ENCODE data around the gene MAML2. TPM values are rescaled to one million over a fixed set of nuclear protein-coding genes. Genes with fewer than 3 reads are reported as not detected.

The MAML2 gene
- total and polyA plus RNA-seq, 2 of the 13 experiments (the other 11 are each of a cell fraction or from before 2014, with no cell fraction given): 2.3 to 25.9 TPM

DNA sequence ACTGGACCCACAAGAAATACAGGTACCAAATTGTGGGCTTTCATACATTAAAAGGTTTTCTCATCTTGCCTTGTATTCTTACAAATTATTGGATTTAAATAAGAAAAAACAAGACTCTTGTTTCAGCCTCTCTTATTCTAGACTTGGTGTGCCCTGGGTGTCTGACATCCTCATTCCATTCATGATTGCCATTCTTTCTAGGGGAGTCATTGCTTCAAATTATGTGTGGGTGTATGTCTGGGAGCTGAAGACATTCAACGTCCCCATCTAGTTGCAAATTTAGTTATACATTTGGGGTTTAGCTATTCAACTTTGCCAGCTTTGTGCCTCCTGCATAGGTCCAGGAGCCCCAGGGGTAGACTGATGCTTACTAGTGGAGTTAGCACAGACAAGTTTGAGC lies 18.1 kb downstream of the MAML2 start:
- Histone ChIP-seq H3K27me3 (ENCODE audit: control insufficient read depth in 1 of 2, insufficient read depth in 2 of 2, low read length in 2 of 2) (no peaks in the 10 kb centered on the region), H4K20me1 (ENCODE audit: insufficient read depth, low read length) (peaks cover 20% of the 10 kb centered on the region; the same call in 1 of the 2 replicates), H3K36me3 (replicated peaks in 1 of 2; ENCODE audit: control insufficient read depth in 1 of 2, insufficient read depth in 2 of 2, low read length in 2 of 2) (peaks cover 3 to 12% of the 10 kb centered on the region in 2 experiments; a peak in 4 of 5 replicates), H3K4me1 (ENCODE audit: insufficient read depth, low read length) (peaks cover 27% of the 10 kb centered on the region), H3K27ac (ENCODE audit: extremely low read length, insufficient read depth, low read length) (no peak overlapping the region), H3K79me2 (ENCODE audit: insufficient read depth, low read length) (peaks cover 74% of the 10 kb centered on the region), H3K4me2 (ENCODE audit: low read depth, low read length) (no peak overlapping the region), H3K9me3 (ENCODE audit: low read length) (no peaks in the 10 kb centered on the region), H3K9ac (ENCODE audit: insufficient read depth, low read depth, low read length) (no peak overlapping the region), H3K4me3 (replicated peaks in 1 of 3; ENCODE audit: insufficient read depth in 1 of 3, low read depth in 2 of 3, low read length in 3 of 3) (no peak overlapping the region), H2AFZ (ENCODE audit: low read length) (no peak overlapping the region)
- in situ Hi-C loops (cut with HindIII; ENCODE audit: extremely low pct_ligation_motif_present, low pct_unique_long_range_greater_than_20kb) (no loop called here), intact Hi-C loops (cut with micrococcal nuclease; ENCODE audit: unreplicated experiment) (no loop called here)
- BruUV-seq (replicated peaks): no TSS peak
- no peak for FAIRE-seq
- whole genome bisulfite sequencing (ENCODE audit: low lambda C conversion rate): 78% methylated on average over 1 of the region's 1 CpG
- CTCF ChIA-PET (ENCODE audit: low intra/inter-chr PET ratio, low total read pairs): no interaction called here
- no peak for DNase-seq (ENCODE audit: low spot score)
- TF ChIP-seq FOSL2 (CRISPR knock-in tag; IDR thresholded peaks at IDR 0.05): peak; percentile 53
- no peak for TF ChIP-seq RAD21 (CRISPR knock-in tag; IDR thresholded peaks at IDR 0.05)
- TF ChIP-seq, protein P1, sequence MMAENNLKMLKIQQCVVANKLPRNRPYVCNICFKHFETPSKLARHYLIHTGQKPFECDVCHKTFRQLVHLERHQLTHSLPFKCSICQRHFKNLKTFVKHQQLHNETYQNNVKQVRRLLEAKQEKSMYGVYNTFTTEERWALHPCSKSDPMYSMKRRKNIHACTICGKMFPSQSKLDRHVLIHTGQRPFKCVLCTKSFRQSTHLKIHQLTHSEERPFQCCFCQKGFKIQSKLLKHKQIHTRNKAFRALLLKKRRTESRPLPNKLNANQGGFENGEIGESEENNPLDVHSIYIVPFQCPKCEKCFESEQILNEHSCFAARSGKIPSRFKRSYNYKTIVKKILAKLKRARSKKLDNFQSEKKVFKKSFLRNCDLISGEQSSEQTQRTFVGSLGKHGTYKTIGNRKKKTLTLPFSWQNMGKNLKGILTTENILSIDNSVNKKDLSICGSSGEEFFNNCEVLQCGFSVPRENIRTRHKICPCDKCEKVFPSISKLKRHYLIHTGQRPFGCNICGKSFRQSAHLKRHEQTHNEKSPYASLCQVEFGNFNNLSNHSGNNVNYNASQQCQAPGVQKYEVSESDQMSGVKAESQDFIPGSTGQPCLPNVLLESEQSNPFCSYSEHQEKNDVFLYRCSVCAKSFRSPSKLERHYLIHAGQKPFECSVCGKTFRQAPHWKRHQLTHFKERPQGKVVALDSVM (CRISPR knock-in tag; IDR thresholded peaks at IDR 0.05): no peak
- TF ChIP-seq ZBTB7B (CRISPR knock-in tag; IDR thresholded peaks at IDR 0.05): no peak
- no peak for TF ChIP-seq PCBP1 (IDR thresholded peaks at IDR 0.05; ENCODE audit: borderline replicate concordance, low read depth, low read length)
- TF ChIP-seq TEAD3 (CRISPR knock-in tag; optimal IDR thresholded peaks at IDR 0.05; ENCODE audit: borderline replicate concordance): peak; percentile 84
- no peak for TF ChIP-seq KDM4B (CRISPR knock-in tag; IDR thresholded peaks at IDR 0.05)
- TF ChIP-seq BRCA1 (CRISPR knock-in tag; IDR thresholded peaks at IDR 0.05): no peak
- TF ChIP-seq ZNF660 (CRISPR knock-in tag; IDR thresholded peaks at IDR 0.05; ENCODE audit: borderline replicate concordance, low read depth): no peak
- TF ChIP-seq ELF3 (CRISPR knock-in tag; IDR thresholded peaks at IDR 0.05): 0 out of 2 replicates have a peak, but pooled peaks have one; percentile 36
- no peak for ATAC-seq
- POLR2A ChIA-PET: no interaction called here
